ENCODE results near the gene CDC34.

CDC34 gene

GRCh38 chr19:558770-559439, 27.3 kb downstream of the CDC34 start:
- Histone ChIP-seq H3K27me3 (no peaks in the 10 kb centered on the region), H3K27ac (peak overlapping the region; percentile 64; the same call in 1 of the 2 replicates), H3K36me3 (peaks cover 19% of the 10 kb centered on the region), H3K9me3 (peaks cover 25% of the 10 kb centered on the region), H3K9ac (peak overlapping the region; percentile 48; the same call in 1 of the 2 replicates), H3K4me2 (peak overlapping the region; percentile 56), H3K4me3 (no peak overlapping the region), H3K4me1 (peaks cover 34% of the 10 kb centered on the region), H4K20me1 (no peaks in the 10 kb centered on the region)
- no peak for TF ChIP-seq Cebpa-rat (IDR thresholded peaks at IDR 0.05)

- Histone ChIP-seq H3K4me3 (no peak overlapping the region), H4K20me1 (no peaks in the 10 kb centered on the region), H3K9me3 (peaks cover 25% of the 10 kb centered on the region), H3K9ac (no peak overlapping the region), H3K4me2 (peak overlapping the region; percentile 56; the same call in 1 of the 2 replicates), H3K27ac (no peak overlapping the region), H3K4me1 (peaks cover 34% of the 10 kb centered on the region), H3K27me3 (no peaks in the 10 kb centered on the region), H3K36me3 (peaks cover 19% of the 10 kb centered on the region)
- no peak for TF ChIP-seq Cebpa-rat (IDR thresholded peaks at IDR 0.05)
Measured at GRCh38 chr19:560121-560520, 28.6 kb downstream of the CDC34 start.

- Histone ChIP-seq H3K9ac (no peak overlapping the region), H3K4me1 (peaks cover 6% of the 10 kb centered on the region), H3K27ac (no peak overlapping the region), H3K4me2 (no peak overlapping the region), H3K36me3 (peaks cover 15% of the 10 kb centered on the region), H3K9me3 (peaks cover 21% of the 10 kb centered on the region), H4K20me1 (no peaks in the 10 kb centered on the region), H3K27me3 (no peaks in the 10 kb centered on the region), H3K4me3 (no peak overlapping the region)
- TF ChIP-seq Cebpa-rat (IDR thresholded peaks at IDR 0.05): no peak
Measured at GRCh38 chr19:566403-566802, 34.8 kb downstream of the CDC34 start.

- Histone ChIP-seq H3K4me2 (no peak overlapping the region), H3K4me3 (no peak overlapping the region), H3K9me3 (peaks cover 18% of the 10 kb centered on the region), H3K27ac (no peak overlapping the region), H3K9ac (no peak overlapping the region), H4K20me1 (no peaks in the 10 kb centered on the region), H3K36me3 (peaks cover 15% of the 10 kb centered on the region), H3K4me1 (peaks cover 10% of the 10 kb centered on the region), H3K27me3 (no peaks in the 10 kb centered on the region)
- TF ChIP-seq Cebpa-rat (IDR thresholded peaks at IDR 0.05): no peak
Measured at GRCh38 chr19:566844-567243, 35.3 kb downstream of the CDC34 start.

GRCh38 chr19:567296-567900, 35.8 kb downstream of the CDC34 start:
- peaks cover 13% of the 10 kb centered on the region for H3K9me3 ChIP-seq
- H3K27me3 ChIP-seq: no peaks in the 10 kb centered on the region
- H3K4me3 ChIP-seq: no peak overlapping the region
- no peak overlapping the region for H3K4me2 ChIP-seq
- TF ChIP-seq Cebpa-rat (IDR thresholded peaks at IDR 0.05): no peak
- H3K27ac ChIP-seq: no peak overlapping the region
- peaks cover 10% of the 10 kb centered on the region for H3K4me1 ChIP-seq
- peaks cover 10% of the 10 kb centered on the region for H3K36me3 ChIP-seq
- no peak overlapping the region for H3K9ac ChIP-seq
- no peaks in the 10 kb centered on the region for H4K20me1 ChIP-seq

GRCh38 chr19:570251-570686, 38.7 kb downstream of the CDC34 start:
- Histone ChIP-seq H3K4me1 (peaks cover 29% of the 10 kb centered on the region), H3K27ac (no peak overlapping the region), H3K4me3 (no peak overlapping the region), H3K9me3 (no peaks in the 10 kb centered on the region; the same call in 1 of the 2 replicates), H3K9ac (no peak overlapping the region), H3K27me3 (no peaks in the 10 kb centered on the region), H4K20me1 (peaks cover 27% of the 10 kb centered on the region), H3K36me3 (no peaks in the 10 kb centered on the region), H3K4me2 (no peak overlapping the region)
- no peak for TF ChIP-seq Cebpa-rat (IDR thresholded peaks at IDR 0.05)

- Histone ChIP-seq H3K4me2 (peak overlapping the region; percentile 85), H3K9ac (peak overlapping the region; percentile 79), H3K4me1 (peaks cover 36% of the 10 kb centered on the region), H3K27me3 (no peaks in the 10 kb centered on the region), H3K27ac (peak overlapping the region; percentile 81), H3K36me3 (peaks cover 2% of the 10 kb centered on the region), H3K9me3 (no peaks in the 10 kb centered on the region; the same call in 1 of the 2 replicates), H4K20me1 (peaks cover 35% of the 10 kb centered on the region), H3K4me3 (peak overlapping the region; percentile 99)
- no peak for TF ChIP-seq Cebpa-rat (IDR thresholded peaks at IDR 0.05)
Measured at GRCh38 chr19:570937-571565, 39.5 kb downstream of the CDC34 start.

GRCh38 chr19:571566-571974, 40.0 kb downstream of the CDC34 start:
- Histone ChIP-seq H3K27ac (peak overlapping the region; percentile 81), H3K36me3 (peaks cover 7% of the 10 kb centered on the region), H4K20me1 (peaks cover 40% of the 10 kb centered on the region), H3K9me3 (no peaks in the 10 kb centered on the region; the same call in 1 of the 2 replicates), H3K9ac (peak overlapping the region; percentile 79), H3K4me3 (peak overlapping the region; percentile 99), H3K4me2 (peak overlapping the region; percentile 85), H3K4me1 (peaks cover 41% of the 10 kb centered on the region), H3K27me3 (no peaks in the 10 kb centered on the region)
- TF ChIP-seq Cebpa-rat (IDR thresholded peaks at IDR 0.05): no peak

- TF ChIP-seq Cebpa-rat (IDR thresholded peaks at IDR 0.05): no peak
- H3K4me3 ChIP-seq: peak within 1 kb of the TSS; percentile 99
- H4K20me1 ChIP-seq: peaks cover 47% of the 10 kb centered on the region
- peak within 1 kb of the TSS; percentile 96 for H3K27ac ChIP-seq
- H3K4me1 ChIP-seq: peaks cover 48% of the 10 kb centered on the region
- H3K9ac ChIP-seq: peak within 1 kb of the TSS; percentile 99
- peak within 1 kb of the TSS; percentile 99 for H3K4me2 ChIP-seq
- no peaks in the 10 kb centered on the region for H3K27me3 ChIP-seq
- no peaks in the 10 kb centered on the region; the same call in 1 of the 2 replicates for H3K9me3 ChIP-seq
- peaks cover 14% of the 10 kb centered on the region for H3K36me3 ChIP-seq
Measured at GRCh38 chr19:572140-572742, 40.7 kb downstream of the CDC34 start, which contains the start of gene BSG. BSG (plus strand) TSS chr19:572596; CDS start chr19:572635, 39 bp downstream.

All from BLaER1 (cell line).